ENCODE measurements around the gene IL27RA. TPM values are rescaled to one million over a fixed set of nuclear protein-coding genes. Genes with fewer than 3 reads are reported as not detected.
"Not testable (repeated sequence)": the region's sequence is repeated elsewhere in the genome, so short reads cannot be mapped to it uniquely, and the experiment has no call there.

The IL27RA gene
- total and polyA plus RNA-seq, 10 donors = 12.8 to 28.7 (median 16.8) TPM

DNA sequence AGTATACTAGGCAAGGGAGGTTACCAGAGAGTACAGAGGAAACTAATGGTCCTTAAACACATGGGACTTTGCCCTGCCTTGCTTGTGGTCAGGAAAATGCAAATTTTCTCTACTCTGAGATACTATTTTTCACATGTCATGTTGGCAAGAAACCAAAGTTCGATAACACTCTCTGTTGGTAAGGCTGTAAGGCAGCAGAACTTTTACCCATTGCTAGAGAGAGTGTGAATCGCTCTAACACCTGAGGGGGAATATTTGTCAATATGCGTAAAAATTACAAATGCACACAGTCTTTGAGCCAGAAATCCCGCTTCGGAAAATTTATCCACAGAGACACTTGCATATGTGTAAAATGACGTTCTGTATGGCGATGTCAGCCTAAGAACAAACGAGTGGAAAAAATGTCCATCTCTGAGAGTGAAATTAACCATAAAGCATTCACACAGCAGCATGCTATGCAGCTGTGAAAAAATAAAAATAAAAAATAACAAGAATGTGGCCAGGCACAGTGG is 16.0 kb upstream of the IL27RA start:
- no peaks in the 10 kb centered on the region for H3K27me3 ChIP-seq (replicated peaks in 1 of 7)
- DNase-seq = no peak
- intact Hi-C loops (cut with DNase I; ENCODE audit: low total_unique reads) = no loop called here
- H3K4me3 ChIP-seq = no peak overlapping the region
- peaks cover 8 to 60% (median 31%) of the 10 kb centered on the region in 6 donors for H3K4me1 ChIP-seq
- TF ChIP-seq POLR2A (IDR thresholded peaks at IDR 0.05) = no peak
- TF ChIP-seq POLR2AphosphoS5 (IDR thresholded peaks at IDR 0.05) = no peak
- TF ChIP-seq, protein P1, sequence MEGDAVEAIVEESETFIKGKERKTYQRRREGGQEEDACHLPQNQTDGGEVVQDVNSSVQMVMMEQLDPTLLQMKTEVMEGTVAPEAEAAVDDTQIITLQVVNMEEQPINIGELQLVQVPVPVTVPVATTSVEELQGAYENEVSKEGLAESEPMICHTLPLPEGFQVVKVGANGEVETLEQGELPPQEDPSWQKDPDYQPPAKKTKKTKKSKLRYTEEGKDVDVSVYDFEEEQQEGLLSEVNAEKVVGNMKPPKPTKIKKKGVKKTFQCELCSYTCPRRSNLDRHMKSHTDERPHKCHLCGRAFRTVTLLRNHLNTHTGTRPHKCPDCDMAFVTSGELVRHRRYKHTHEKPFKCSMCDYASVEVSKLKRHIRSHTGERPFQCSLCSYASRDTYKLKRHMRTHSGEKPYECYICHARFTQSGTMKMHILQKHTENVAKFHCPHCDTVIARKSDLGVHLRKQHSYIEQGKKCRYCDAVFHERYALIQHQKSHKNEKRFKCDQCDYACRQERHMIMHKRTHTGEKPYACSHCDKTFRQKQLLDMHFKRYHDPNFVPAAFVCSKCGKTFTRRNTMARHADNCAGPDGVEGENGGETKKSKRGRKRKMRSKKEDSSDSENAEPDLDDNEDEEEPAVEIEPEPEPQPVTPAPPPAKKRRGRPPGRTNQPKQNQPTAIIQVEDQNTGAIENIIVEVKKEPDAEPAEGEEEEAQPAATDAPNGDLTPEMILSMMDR (IDR thresholded peaks at IDR 0.05 in 8 of 11, conservative IDR thresholded peaks at IDR 0.05 in 3 of 11) = no peak
- WGBS, 5 donors = 65 to 77% (median 70%) methylated on average over 8 of the region's 8 CpGs
- H3K9me3 ChIP-seq = no peaks in the 10 kb centered on the region
- H3K36me3 ChIP-seq = no peaks in the 10 kb centered on the region
- peak overlapping the region in 4 of 8 donors; percentile 30 to 61 (median 54) for H3K27ac ChIP-seq

DNA sequence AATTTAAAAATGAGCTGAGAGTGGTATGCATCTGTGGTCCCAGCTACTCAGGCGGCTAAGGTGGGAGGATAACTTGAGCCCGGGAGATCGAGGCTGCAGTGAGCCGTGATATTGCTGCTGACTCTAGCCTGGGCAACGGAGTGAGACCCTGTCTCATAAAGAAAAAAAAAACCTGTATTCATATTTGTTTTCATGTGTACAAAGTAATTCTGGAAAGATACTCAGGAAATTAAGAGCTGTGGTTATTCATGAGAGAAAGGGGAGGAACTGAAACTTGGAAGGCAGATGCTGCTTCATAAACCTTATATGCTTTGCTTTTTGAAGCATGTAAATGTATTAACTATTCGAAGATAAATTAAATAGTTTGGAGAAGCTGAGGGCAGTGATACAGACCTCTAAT is 12.5 kb upstream of the IL27RA start:
- WGBS, 5 donors = 49 to 67% (median 59%) methylated on average over 6 of the region's 6 CpGs
- Histone ChIP-seq H3K4me1 (peaks cover 8 to 82% (median 44%) of the 10 kb centered on the region in 6 donors), H3K4me3 (peak overlapping the region in 1 of 8 donors; percentile 17), H3K9me3 (no peaks in the 10 kb centered on the region), H3K36me3 (no peaks in the 10 kb centered on the region), H3K27me3 (replicated peaks in 1 of 7) (no peaks in the 10 kb centered on the region), H3K27ac (peak overlapping the region in 3 of 8 donors; percentile 22 to 72 (median 46))
- TF ChIP-seq, protein P1 (IDR thresholded peaks at IDR 0.05 in 8 of 11, conservative IDR thresholded peaks at IDR 0.05 in 3 of 11) = no peak
- TF ChIP-seq POLR2AphosphoS5 (IDR thresholded peaks at IDR 0.05) (no peak), POLR2A (IDR thresholded peaks at IDR 0.05) (no peak)
- no peak for DNase-seq
- intact Hi-C loops (cut with DNase I; ENCODE audit: low total_unique reads) = no loop called here

DNA sequence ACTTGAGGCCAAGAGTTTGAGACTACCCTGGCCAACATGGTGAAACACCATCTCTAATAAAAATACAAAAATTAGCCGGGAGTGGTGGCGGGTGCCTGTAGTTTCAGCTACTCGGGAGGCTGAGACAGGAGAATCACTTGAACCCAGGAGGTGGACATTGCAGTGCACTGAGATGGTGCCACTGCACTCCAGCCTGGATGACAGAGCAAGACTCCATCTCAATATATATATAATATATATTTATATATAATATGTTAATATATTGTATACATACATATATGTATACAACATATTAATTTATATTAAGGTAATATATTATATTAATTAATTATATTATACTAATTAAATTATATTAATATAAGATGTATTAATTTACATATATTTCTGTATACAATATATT is 11.8 kb upstream of the IL27RA start:
- H3K27ac ChIP-seq = peak overlapping the region in 1 of 8 donors; percentile 72
- H3K9me3 ChIP-seq; DNase-seq; intact Hi-C loops (cut with DNase I; ENCODE audit: low total_unique reads); H3K27me3 ChIP-seq (replicated peaks in 1 of 7); H3K36me3 ChIP-seq; H3K4me3 ChIP-seq: not testable (repeated sequence)
- 81 to 98% (median 91%) methylated on average over 3 of the region's 3 CpGs for WGBS, 5 donors
- H3K4me1 ChIP-seq = peaks cover 8 to 82% (median 45%) of the 10 kb centered on the region in 6 donors

DNA sequence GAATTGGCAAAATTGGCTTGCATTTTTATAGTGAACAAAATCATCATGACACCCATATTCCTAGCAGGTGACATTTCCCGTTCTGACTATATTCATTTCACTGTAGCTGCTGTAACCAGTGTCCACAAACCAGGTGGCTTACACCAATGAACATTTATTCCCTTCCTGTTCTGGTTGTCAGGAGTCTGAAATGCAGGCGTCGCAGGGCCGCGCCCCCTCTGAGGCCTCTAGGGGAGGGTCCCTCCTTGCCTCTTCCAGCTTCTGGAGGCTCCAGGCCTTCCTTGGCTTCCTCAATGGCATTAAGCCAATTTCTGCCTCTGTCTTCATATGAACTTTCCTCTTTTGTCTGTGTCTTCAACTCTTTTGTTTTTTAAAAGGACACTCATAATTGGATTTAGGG is 10.1 kb upstream of the IL27RA start:
- Histone ChIP-seq H3K27me3 (replicated peaks in 1 of 7) (no peaks in the 10 kb centered on the region), H3K36me3 (no peaks in the 10 kb centered on the region), H3K9me3 (no peaks in the 10 kb centered on the region), H3K27ac (peak overlapping the region in 1 of 8 donors; percentile 33), H3K4me1 (peaks cover 8 to 82% (median 39%) of the 10 kb centered on the region in 6 donors), H3K4me3 (no peak overlapping the region)
- intact Hi-C loops (cut with DNase I; ENCODE audit: low total_unique reads) = no loop called here
- no peak for DNase-seq
- 43 to 64% (median 53%) methylated on average over 5 of the region's 5 CpGs for WGBS, 5 donors
- no peak for TF ChIP-seq POLR2A (IDR thresholded peaks at IDR 0.05)
- TF ChIP-seq POLR2AphosphoS5 (IDR thresholded peaks at IDR 0.05) = no peak
- TF ChIP-seq, protein P1 (IDR thresholded peaks at IDR 0.05 in 8 of 11, conservative IDR thresholded peaks at IDR 0.05 in 3 of 11) = no peak
